ENCODE measurements around the gene DAB2. TPM values are rescaled to one million over a fixed set of nuclear protein-coding genes. Genes with fewer than 3 reads are reported as not detected.

DAB2 gene
- total and polyA plus RNA-seq, 2 donors (not counting 1 experiment from before 2014, with no cell fraction given) = 0.03 to 0.47 TPM

GRCh38 chr5:39395521-39395920 lies 29.3 kb downstream of the DAB2 start:
- Histone ChIP-seq H2AFZ (ENCODE audit: insufficient read depth, low read depth, low read length, poor library complexity, severe bottlenecking) (no peak overlapping the region), H3K4me1 (ENCODE audit: control insufficient read depth in 2 of 2, insufficient read depth in 2 of 2, low read length in 2 of 2) (peaks cover 0 to 3% of the 10 kb centered on the region in 2 donors), H3K27me3 (replicated peaks in 1 of 4; ENCODE audit: control extremely low read depth in 1 of 4, control insufficient read depth in 3 of 4, insufficient read depth in 4 of 4, low read length in 3 of 4) (no peaks in the 10 kb centered on the region), H3K4me2 (replicated peaks; ENCODE audit: low read depth, low read length, poor library complexity, severe bottlenecking) (no peak overlapping the region), H3K36me3 (replicated peaks in 1 of 2; ENCODE audit: control extremely low read depth in 1 of 2, control insufficient read depth in 1 of 2, extremely low read depth in 1 of 2, insufficient read depth in 2 of 2, low read length in 1 of 2) (no peaks in the 10 kb centered on the region), H3K27ac (ENCODE audit: low read length in 2 of 2) (no peak overlapping the region), H3K4me3 (ENCODE audit: control extremely low read depth in 1 of 5, extremely low read depth in 1 of 5, insufficient read depth in 1 of 5, low read depth in 2 of 5, low read length in 4 of 5) (no peak overlapping the region), H4K20me1 (ENCODE audit: control insufficient read depth, insufficient read depth, low read length, poor library complexity, severe bottlenecking) (no peaks in the 10 kb centered on the region), H3K9ac (ENCODE audit: low read length) (no peak overlapping the region), H3K79me2 (ENCODE audit: control insufficient read depth, insufficient read depth, low read length) (no peaks in the 10 kb centered on the region), H3K9me3 (ENCODE audit: control extremely low read depth in 1 of 3, control insufficient read depth in 2 of 3, insufficient read depth in 1 of 3, low read length in 2 of 3) (no peaks in the 10 kb centered on the region)
- ChIA-PET CTCF (interaction anchor here (1.4 kb wide), 1 partner anchor 152 kb away, joined by 4 read pairs; no protein-coding TSS in a partner anchor), POLR2A (no interaction called here)
- TF ChIP-seq CTCF (IDR thresholded peaks at IDR 0.05) = no peak
- no peak for TF ChIP-seq EZH2 (IDR thresholded peaks at IDR 0.05; ENCODE audit: borderline replicate concordance, insufficient read depth, low read depth, low read length, poor library complexity, severe bottlenecking)
- H3K4me1 Mint-ChIP-seq = peaks cover 7% of the 10 kb centered on the region
- intact Hi-C loops (cut with micrococcal nuclease) = no loop called here
- ATAC-seq (ENCODE audit: low read depth) = no peak
- H3K27ac Mint-ChIP-seq = no peak overlapping the region
- H3K9me3 Mint-ChIP-seq (ENCODE audit: insufficient read depth) = no peaks in the 10 kb centered on the region
- peaks cover 4% of the 10 kb centered on the region for H3K27me3 Mint-ChIP-seq
- H3K4me3 Mint-ChIP-seq = no peak overlapping the region
- no peak for DNase-seq

DNA sequence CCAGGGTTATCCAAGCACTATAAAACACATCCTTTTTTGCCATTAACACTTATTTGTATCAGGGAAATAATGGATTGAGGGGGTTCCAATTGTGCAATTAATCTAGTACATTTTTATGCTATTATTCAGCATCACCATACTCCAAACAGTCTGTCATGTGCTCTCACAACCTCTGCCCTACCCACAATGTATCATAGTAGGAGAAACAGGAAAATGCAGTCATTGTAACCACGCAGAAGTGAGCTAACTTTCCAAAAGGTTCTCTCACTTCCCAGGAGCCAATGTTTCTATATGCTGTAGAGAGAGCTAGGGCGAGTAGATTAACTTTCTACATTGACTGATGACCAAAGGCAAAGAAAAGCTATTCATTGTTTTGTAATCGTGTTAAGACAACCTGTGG lies 29.8 kb downstream of the DAB2 start:
- Histone ChIP-seq H3K9me3 (ENCODE audit: control extremely low read depth in 1 of 3, control insufficient read depth in 2 of 3, insufficient read depth in 1 of 3, low read length in 2 of 3) (no peaks in the 10 kb centered on the region), H2AFZ (ENCODE audit: insufficient read depth, low read depth, low read length, poor library complexity, severe bottlenecking) (no peak overlapping the region), H3K27me3 (replicated peaks in 1 of 4; ENCODE audit: control extremely low read depth in 1 of 4, control insufficient read depth in 3 of 4, insufficient read depth in 4 of 4, low read length in 3 of 4) (no peaks in the 10 kb centered on the region), H3K4me1 (ENCODE audit: control insufficient read depth in 2 of 2, insufficient read depth in 2 of 2, low read length in 2 of 2) (peaks cover 0 to 3% of the 10 kb centered on the region in 2 donors), H3K9ac (ENCODE audit: low read length) (no peak overlapping the region), H3K27ac (ENCODE audit: low read length in 2 of 2) (no peak overlapping the region), H3K79me2 (ENCODE audit: control insufficient read depth, insufficient read depth, low read length) (no peaks in the 10 kb centered on the region), H3K4me3 (ENCODE audit: control extremely low read depth in 1 of 5, extremely low read depth in 1 of 5, insufficient read depth in 1 of 5, low read depth in 2 of 5, low read length in 4 of 5) (no peak overlapping the region), H3K4me2 (replicated peaks; ENCODE audit: low read depth, low read length, poor library complexity, severe bottlenecking) (no peak overlapping the region), H3K36me3 (replicated peaks in 1 of 2; ENCODE audit: control extremely low read depth in 1 of 2, control insufficient read depth in 1 of 2, extremely low read depth in 1 of 2, insufficient read depth in 2 of 2, low read length in 1 of 2) (no peaks in the 10 kb centered on the region), H4K20me1 (ENCODE audit: control insufficient read depth, insufficient read depth, low read length, poor library complexity, severe bottlenecking) (no peaks in the 10 kb centered on the region)
- Mint-ChIP-seq H3K9me3 (ENCODE audit: insufficient read depth) (no peaks in the 10 kb centered on the region), H3K4me3 (no peak overlapping the region), H3K27me3 (peaks cover 4% of the 10 kb centered on the region), H3K4me1 (peaks cover 7% of the 10 kb centered on the region), H3K27ac (no peak overlapping the region)
- DNase-seq (no peak), ATAC-seq (ENCODE audit: low read depth) (no peak)
- WGBS (ENCODE audit: insufficient coverage) = no CpG with 5 or more reads among the region's 3 CpGs
- TF ChIP-seq EZH2 (IDR thresholded peaks at IDR 0.05; ENCODE audit: borderline replicate concordance, insufficient read depth, low read depth, low read length, poor library complexity, severe bottlenecking) (no peak), CTCF (IDR thresholded peaks at IDR 0.05) (no peak)
- POLR2A ChIA-PET = no interaction called here
- CTCF ChIA-PET = interaction anchor here (1.1 to 1.4 kb wide), 2 partner anchors 10 to 153 kb away, joined by 3 to 4 read pairs; no protein-coding TSS in a partner anchor
- intact Hi-C loops (cut with micrococcal nuclease) = no loop called here
